Trophoblast cell (in vitro differentiated cells and primary cell): ENCODE measurements around the gene NRL.
"Not testable (repeated sequence)": the region's sequence is repeated elsewhere in the genome, so short reads cannot be mapped to it uniquely, and the experiment has no call there.

Experiments
- DNase-seq, 2 donors: peaks; one replicate each; pipeline ENCODE4 v3.0.0-alpha.2; 2016
- H2AFZ ChIP-seq: 2 replicates; pipeline ENCODE4 v1.6.1; 2013; ENCODE audit warnings: low read length, moderate library complexity, mild to moderate bottlenecking; ENCODE audit not compliant: insufficient read depth, poor library complexity
- H2AK5ac ChIP-seq: 2 replicates; pipeline ENCODE4 v1.6.1; 2013; ENCODE audit warnings: mild to moderate bottlenecking, low read length
- H2BK120ac ChIP-seq: 2 replicates; pipeline ENCODE4 v1.6.1; 2013; ENCODE audit warnings: low read length, mild to moderate bottlenecking, moderate library complexity; ENCODE audit not compliant: insufficient read depth, poor library complexity
- H2BK12ac ChIP-seq: 2 replicates; pipeline ENCODE4 v1.6.1; 2013; ENCODE audit warnings: mild to moderate bottlenecking, low read length, moderate library complexity
- H2BK5ac ChIP-seq: 2 replicates; pipeline ENCODE4 v1.6.1; 2013; ENCODE audit warnings: low read length, low read depth, moderate library complexity, mild to moderate bottlenecking; ENCODE audit not compliant: poor library complexity
- H3K14ac ChIP-seq: 2 replicates; pipeline ENCODE4 v1.6.1; 2013; ENCODE audit warnings: mild to moderate bottlenecking, low read length
- H3K18ac ChIP-seq: 2 replicates; pipeline ENCODE4 v1.6.1; 2013; ENCODE audit warnings: mild to moderate bottlenecking, low read length
- H3K23ac ChIP-seq: 2 replicates; pipeline ENCODE4 v1.6.1; 2013; ENCODE audit warnings: low read length
- H3K27ac ChIP-seq: 2 replicates; pipeline ENCODE4 v1.5.1; 2013; ENCODE audit warnings: low read depth, mild to moderate bottlenecking, inconsistent platforms, low read length, moderate library complexity
- H3K27me3 ChIP-seq: 2 replicates; pipeline ENCODE4 v1.6.1; 2013; ENCODE audit warnings: inconsistent platforms, mild to moderate bottlenecking, low read length, moderate library complexity; ENCODE audit not compliant: insufficient read depth
- H3K36me3 ChIP-seq, 2 experiments: 1 replicate in 1 of 2; 2 replicates in 1 of 2; pipeline ENCODE4 v1.6.1; 2013; ENCODE audit warnings: low read length in 2 of 2, mild to moderate bottlenecking in 2 of 2, moderate library complexity in 1 of 2; ENCODE audit not compliant: insufficient read depth in 2 of 2, control insufficient read depth in 1 of 2
- H3K4ac ChIP-seq: 2 replicates; pipeline ENCODE4 v1.6.1; 2013; ENCODE audit warnings: low read depth, mild to moderate bottlenecking, low read length, moderate library complexity
- H3K4me1 ChIP-seq, 2 experiments: 1 replicate in 1 of 2; 2 replicates in 1 of 2; pipeline ENCODE4 v1.6.1; 2013; ENCODE audit warnings: low read length in 2 of 2, mild to moderate bottlenecking in 2 of 2, moderate library complexity in 1 of 2; ENCODE audit not compliant: insufficient read depth in 2 of 2, control insufficient read depth in 1 of 2
- H3K4me2 ChIP-seq: 2 replicates; pipeline ENCODE4 v1.6.1; 2013; ENCODE audit warnings: inconsistent platforms, mild to moderate bottlenecking, low read length, moderate library complexity
- H3K4me3 ChIP-seq: 2 replicates; pipeline ENCODE4 v1.5.1; 2013; ENCODE audit warnings: mild to moderate bottlenecking, low read depth, low read length, inconsistent platforms
- H3K79me1 ChIP-seq: one replicate; pipeline ENCODE4 v1.6.1; 2013; ENCODE audit warnings: low read length
- H3K79me2 ChIP-seq: 2 replicates; pipeline ENCODE4 v1.6.1; 2013; ENCODE audit warnings: low read length, mild to moderate bottlenecking; ENCODE audit not compliant: control insufficient read depth, insufficient read depth, poor library complexity
- H3K9ac ChIP-seq: 2 replicates; pipeline ENCODE4 v1.6.1; 2013; ENCODE audit warnings: mild to moderate bottlenecking, low read length
- H3K9me3 ChIP-seq: 2 replicates; pipeline ENCODE4 v1.6.1; 2013; ENCODE audit warnings: low read depth, mild to moderate bottlenecking, control low read depth, inconsistent platforms, low read length; ENCODE audit not compliant: insufficient read depth
- H4K12ac ChIP-seq: 2 replicates; pipeline ENCODE4 v1.6.1; 2013; ENCODE audit warnings: low read depth, mild to moderate bottlenecking, low read length, moderate library complexity
- H4K8ac ChIP-seq: 2 replicates; pipeline ENCODE4 v1.6.1; 2013; ENCODE audit warnings: low read depth, mild to moderate bottlenecking, low read length, moderate library complexity
- H4K91ac ChIP-seq: one replicate; pipeline ENCODE4 v1.6.1; 2013; ENCODE audit warnings: low read depth, mild to moderate bottlenecking, low read length, moderate library complexity
- WGBS: extraction: QIAGEN DNeasy Blood & Tissue Kit; methylation state at CpG from one replicate; pipeline ENCODE4 v1.1.7; 2013; ENCODE audit warnings: missing lambda C conversion rate; ENCODE audit not compliant: insufficient read length, insufficient coverage; ENCODE audit errors: extremely low coverage; 5-methylcytosine and 5-hydroxymethylcytosine counted together

NRL gene

DNA sequence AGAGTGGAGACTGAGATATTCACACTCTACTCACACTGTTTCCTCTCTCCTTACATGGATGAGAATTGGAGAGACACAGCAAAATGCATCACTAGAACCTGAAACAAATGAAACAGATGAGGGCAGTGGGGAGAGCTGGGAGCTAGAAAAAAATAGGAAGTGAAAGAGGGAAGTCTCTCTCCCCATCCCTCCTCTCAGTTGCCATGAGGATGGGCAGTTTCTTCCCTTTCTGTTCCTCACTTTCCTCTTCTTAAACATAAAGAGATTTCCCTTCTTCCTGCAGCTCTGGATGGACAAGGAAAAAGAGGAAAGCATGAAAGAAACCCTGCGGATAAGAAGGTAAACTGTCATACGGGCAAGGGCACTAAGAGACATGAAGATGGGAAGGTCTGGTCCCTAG, 65.7 kb downstream of the NRL start:
- H2BK5ac ChIP-seq, H4K12ac ChIP-seq, H4K8ac ChIP-seq, H2AK5ac ChIP-seq, H2BK120ac ChIP-seq, H3K36me3 ChIP-seq, H3K23ac ChIP-seq, H3K4me3 ChIP-seq, H3K79me1 ChIP-seq, H3K18ac ChIP-seq, H3K9me3 ChIP-seq, H3K27ac ChIP-seq, H3K14ac ChIP-seq, H3K27me3 ChIP-seq, DNase-seq, H3K4ac ChIP-seq, H4K91ac ChIP-seq, H3K9ac ChIP-seq, H2AFZ ChIP-seq, H3K79me2 ChIP-seq, H3K4me2 ChIP-seq, H3K4me1 ChIP-seq, H2BK12ac ChIP-seq: not testable (repeated sequence)
- WGBS: no CpG with 5 or more reads among the region's 2 CpGs

DNA sequence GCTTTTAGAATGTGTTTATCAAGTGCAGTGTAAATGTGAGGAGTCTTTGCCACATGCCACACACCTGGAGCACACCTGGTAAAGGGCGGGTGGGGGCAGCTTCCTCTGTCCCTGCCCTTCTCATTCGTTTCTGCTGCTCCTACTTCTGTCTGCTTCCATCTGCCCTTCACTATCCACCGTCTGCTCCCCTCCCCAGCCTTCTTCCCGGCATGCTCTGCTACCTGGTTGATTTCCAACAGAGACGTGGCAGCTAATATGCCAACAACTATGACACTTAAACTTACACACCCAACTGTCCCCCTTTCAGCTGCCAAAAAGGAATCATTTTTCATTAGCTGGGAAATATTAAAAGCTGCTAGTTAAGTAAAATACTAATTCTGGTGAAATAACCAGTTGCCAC, 72.0 kb downstream of the NRL start:
- DNase-seq: no peak
- Histone ChIP-seq H3K27ac (no peak overlapping the region), H4K8ac (no peak overlapping the region), H3K9ac (no peak overlapping the region), H3K23ac (no peak overlapping the region), H2AK5ac (no peak overlapping the region), H4K91ac (no peak overlapping the region), H3K79me1 (no peaks in the 10 kb centered on the region), H2BK5ac (no peak overlapping the region), H3K14ac (no peak overlapping the region), H2BK120ac (no peak overlapping the region), H2BK12ac (no peak overlapping the region), H3K79me2 (no peaks in the 10 kb centered on the region), H3K4ac (no peak overlapping the region), H3K18ac (no peak overlapping the region), H3K4me1 (no peaks in the 10 kb centered on the region), H3K36me3 (no peaks in the 10 kb centered on the region), H3K27me3 (no peaks in the 10 kb centered on the region), H3K4me3 (no peak overlapping the region), H2AFZ (no peak overlapping the region), H3K4me2 (no peak overlapping the region), H3K9me3 (no peaks in the 10 kb centered on the region), H4K12ac (no peak overlapping the region)
- no CpG with 5 or more reads among the region's 5 CpGs for WGBS

DNA sequence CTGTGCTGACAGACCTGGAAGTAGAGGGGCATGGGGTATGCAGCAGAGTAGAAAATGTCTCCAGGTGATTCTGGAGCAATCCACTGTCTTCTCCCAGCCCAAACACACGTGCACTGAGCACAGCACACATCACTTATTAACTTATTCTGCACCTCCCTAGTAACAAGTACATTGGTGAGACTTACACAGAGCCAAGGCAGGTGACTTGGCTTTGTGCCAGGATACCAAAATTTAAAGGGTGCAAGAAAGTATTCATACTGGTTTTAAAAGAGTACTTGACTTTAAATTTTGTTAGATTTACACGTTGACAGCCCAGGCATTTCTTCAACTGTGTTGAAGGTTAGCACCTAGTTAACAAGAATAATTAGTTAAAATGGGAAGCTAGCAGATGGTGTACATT, 74.1 kb downstream of the NRL start:
- Histone ChIP-seq H2BK120ac (no peak overlapping the region), H3K9me3 (no peaks in the 10 kb centered on the region), H4K8ac (no peak overlapping the region), H3K79me2 (peaks cover 4% of the 10 kb centered on the region), H3K4me3 (no peak overlapping the region), H2AFZ (no peak overlapping the region), H3K36me3 (no peaks in the 10 kb centered on the region), H2BK12ac (no peak overlapping the region), H3K4me2 (no peak overlapping the region), H3K4me1 (no peaks in the 10 kb centered on the region), H3K14ac (no peak overlapping the region), H3K27me3 (no peaks in the 10 kb centered on the region), H3K27ac (no peak overlapping the region), H3K9ac (no peak overlapping the region), H3K23ac (no peak overlapping the region), H3K79me1 (peaks cover 5% of the 10 kb centered on the region), H4K12ac (no peak overlapping the region), H3K18ac (no peak overlapping the region), H4K91ac (no peak overlapping the region), H2AK5ac (no peak overlapping the region), H3K4ac (no peak overlapping the region), H2BK5ac (no peak overlapping the region)
- DNase-seq: no peak
- WGBS: no CpG with 5 or more reads among the region's 2 CpGs

DNA sequence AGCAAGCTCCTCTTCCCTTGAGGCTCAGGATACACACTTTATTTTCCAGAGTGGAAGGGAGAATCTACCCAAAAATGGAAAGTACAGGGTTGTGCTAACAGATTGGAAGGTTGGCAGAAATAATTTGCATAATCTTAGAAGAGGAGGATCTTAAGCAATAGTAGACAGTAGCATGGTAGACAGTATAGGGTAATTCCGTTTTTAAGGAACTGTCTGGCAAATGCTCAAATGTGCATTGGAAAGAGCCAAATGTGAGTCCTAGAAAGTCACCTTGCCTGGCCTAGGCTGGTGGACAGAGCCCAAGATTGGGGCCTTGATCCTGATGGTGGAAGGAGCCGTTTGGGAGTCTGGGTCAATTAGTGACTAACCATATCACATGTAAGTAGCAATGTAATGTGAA, 76.1 kb downstream of the NRL start:
- Histone ChIP-seq H2BK5ac (no peak overlapping the region), H3K36me3 (no peaks in the 10 kb centered on the region), H3K79me2 (peaks cover 4% of the 10 kb centered on the region), H3K27ac (no peak overlapping the region), H3K9ac (no peak overlapping the region), H2BK120ac (no peak overlapping the region), H3K4me1 (no peaks in the 10 kb centered on the region), H3K9me3 (peaks cover 2% of the 10 kb centered on the region), H3K79me1 (peaks cover 5% of the 10 kb centered on the region), H3K27me3 (no peaks in the 10 kb centered on the region), H3K4me2 (no peak overlapping the region), H3K14ac (no peak overlapping the region), H3K18ac (no peak overlapping the region), H2AK5ac (no peak overlapping the region), H2AFZ (no peak overlapping the region), H4K12ac (no peak overlapping the region), H4K91ac (no peak overlapping the region), H3K23ac (no peak overlapping the region), H4K8ac (no peak overlapping the region), H3K4ac (no peak overlapping the region), H2BK12ac (no peak overlapping the region), H3K4me3 (no peak overlapping the region)
- no peak for DNase-seq
- no CpG with 5 or more reads among the region's 2 CpGs for WGBS
